GM21515 (cell line): ENCODE results near the gene AMBRA1.

Experiments
- ATAC-seq: cut with Tn5 transposase; IDR thresholded peaks from one replicate; pipeline ENCODE4 v1.9.1; 2021; ENCODE audit not compliant: unreplicated experiment

Gene AMBRA1

GRCh38 chr11:46408407-46408986 lies 185.3 kb downstream of the AMBRA1 start:
- ATAC-seq = no peak

GRCh38 chr11:46407635-46408034 lies 186.2 kb downstream of the AMBRA1 start:
- no peak for ATAC-seq

DNA sequence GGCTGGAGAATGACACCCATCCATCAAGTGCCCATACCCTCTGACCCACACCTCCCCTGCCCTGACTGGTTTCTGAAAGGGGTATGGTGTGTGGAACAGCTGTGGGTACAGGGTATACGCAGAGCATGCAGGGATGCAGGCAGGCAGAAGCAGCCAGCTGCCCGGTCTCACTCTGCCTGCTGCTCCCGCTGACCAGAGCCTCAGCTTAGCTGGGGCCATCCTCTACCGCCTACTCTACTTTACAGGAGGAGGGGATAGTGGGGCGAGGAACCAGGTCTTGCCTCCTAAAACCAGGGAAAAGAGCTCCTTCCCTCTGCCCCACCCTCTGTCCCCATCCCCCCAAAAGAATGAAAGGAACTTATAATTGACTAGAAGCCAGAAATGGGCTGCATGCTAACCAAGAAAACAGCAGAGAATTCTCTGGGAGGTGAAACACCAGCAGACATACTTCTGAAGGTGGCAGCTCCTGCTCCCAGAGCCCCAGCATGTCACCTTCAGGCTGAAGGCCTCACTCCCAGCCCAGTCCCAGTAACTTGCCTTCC lies 189.3 kb downstream of the AMBRA1 start:
- ATAC-seq = no peak

GRCh38 chr11:46402957-46403902 lies 190.6 kb downstream of the AMBRA1 start:
- ATAC-seq = no peak

DNA sequence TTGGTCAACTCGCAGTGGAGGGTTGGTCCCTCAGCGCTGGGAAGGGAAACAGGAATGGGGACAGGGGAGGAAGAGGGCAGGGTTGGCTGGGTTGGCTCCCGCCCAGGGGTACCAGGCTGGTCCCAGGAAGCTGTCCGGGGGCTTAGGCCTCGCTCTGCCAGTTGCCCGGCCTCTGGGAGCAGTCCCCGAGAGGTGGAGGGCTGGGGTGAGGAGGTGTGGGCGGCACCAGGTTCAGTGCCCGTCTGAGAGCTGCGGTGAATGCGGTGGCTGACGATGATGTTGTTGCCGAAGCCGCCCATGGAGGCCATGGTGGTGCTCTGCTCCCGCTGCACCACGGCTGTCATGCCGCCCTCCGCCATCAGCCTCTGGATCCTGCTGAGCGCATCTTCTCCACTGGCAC lies 196.3 kb downstream of the AMBRA1 start:
- no peak for ATAC-seq

GRCh38 chr11:46393759-46394158 lies 200.1 kb downstream of the AMBRA1 start:
- ATAC-seq = no peak

- ATAC-seq = no peak
These were observed 200.6 kb downstream of the AMBRA1 start for GRCh38 chr11:46393231-46393616.

- ATAC-seq = peak; percentile 66
These were observed 201.2 kb downstream of the AMBRA1 start for GRCh38 chr11:46392421-46393230.

- ATAC-seq = no peak
These were observed 202.0 kb downstream of the AMBRA1 start, which contains the start of gene CHRM4 for GRCh38 chr11:46391578-46392420. TSS of gene CHRM4 (minus strand) at chr11:46391776. CDS start at chr11:46386557, 5,219 bp downstream.

GRCh38 chr11:46391186-46391577 lies 202.6 kb downstream of the AMBRA1 start:
- no peak for ATAC-seq

GRCh38 chr11:46390331-46391171 lies 203.3 kb downstream of the AMBRA1 start:
- ATAC-seq = no peak

DNA sequence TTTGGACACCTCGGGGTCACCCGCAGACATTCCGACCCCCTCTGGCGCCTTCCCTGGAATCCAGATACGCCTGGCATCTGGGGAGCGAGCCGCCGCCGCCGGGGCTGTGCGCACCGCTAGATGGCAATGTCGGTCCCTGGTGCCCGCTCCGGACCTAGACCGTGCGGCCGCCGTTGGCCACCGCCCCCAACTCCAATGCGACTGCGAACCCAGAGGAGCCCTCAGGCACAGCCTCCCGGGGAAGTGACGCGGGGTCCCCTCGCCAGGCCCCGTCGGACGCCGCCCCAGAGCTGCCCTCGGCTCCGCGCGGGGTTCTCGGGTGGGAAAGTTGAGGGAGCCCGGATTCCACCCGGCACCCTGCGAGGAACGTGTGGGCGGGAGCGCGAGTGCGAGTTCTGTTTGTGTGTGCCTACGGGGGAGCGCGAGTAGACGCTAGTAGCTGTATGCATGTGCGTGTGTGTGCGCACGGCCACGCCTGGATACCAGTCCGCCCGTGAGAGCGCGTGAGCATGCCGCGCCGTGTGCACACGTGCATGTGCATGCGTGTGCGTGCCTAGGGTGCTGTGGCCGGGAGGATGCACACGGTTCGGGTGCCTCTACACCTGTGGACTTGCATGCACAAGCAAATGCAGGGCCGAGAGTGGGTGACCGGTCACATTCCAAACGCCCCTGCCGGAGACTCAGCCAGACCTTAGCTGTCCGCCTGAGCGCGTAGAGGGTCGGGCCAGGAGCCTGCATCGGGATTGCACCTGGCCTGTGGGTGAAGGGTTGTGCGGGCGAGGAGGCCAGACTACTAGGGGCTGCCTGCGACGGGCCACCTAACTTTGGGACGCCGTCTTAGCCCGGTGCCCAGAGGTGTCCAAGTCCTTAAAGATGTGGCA lies 204.1 kb downstream of the AMBRA1 start:
- ATAC-seq = peak; percentile 45

- ATAC-seq = no peak
These were observed 205.0 kb downstream of the AMBRA1 start for GRCh38 chr11:46388619-46389449.

DNA sequence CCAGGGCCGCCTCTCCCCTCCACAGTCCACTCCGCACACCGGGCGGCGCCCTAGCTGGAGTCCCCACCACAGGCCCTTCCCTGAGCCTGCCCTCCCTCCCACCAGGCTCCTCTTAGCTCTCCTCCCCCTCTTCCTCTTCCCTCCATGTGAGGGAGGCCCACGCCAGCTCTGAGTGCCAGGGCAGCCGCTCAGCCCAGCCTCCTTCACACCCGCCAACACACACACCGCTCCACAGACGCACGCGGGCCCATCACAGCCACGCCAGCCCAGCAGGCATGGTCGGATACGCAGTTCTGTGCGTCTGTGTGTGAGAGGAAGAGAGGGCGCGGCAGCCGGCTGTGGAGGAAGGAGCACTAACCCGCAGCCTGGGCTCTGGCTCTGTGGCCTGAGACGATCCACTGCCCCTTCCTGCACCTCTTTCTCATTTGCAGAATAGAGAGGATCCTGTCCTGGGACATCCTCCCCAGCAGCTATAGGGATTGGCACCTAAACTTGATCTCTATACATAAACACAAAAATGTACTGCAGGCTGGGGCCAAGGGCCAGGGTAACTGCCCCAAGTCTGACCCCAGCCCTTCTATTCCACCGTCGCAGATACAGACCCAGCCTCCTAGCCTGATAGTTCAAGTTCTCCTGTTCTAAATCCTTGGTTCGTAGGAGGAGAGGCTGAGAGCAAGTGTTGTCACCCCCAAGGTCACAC lies 205.8 kb downstream of the AMBRA1 start:
- no peak for ATAC-seq

GRCh38 chr11:46387456-46387855 lies 206.4 kb downstream of the AMBRA1 start:
- no peak for ATAC-seq

GRCh38 chr11:46386674-46387073 lies 207.1 kb downstream of the AMBRA1 start:
- no peak for ATAC-seq

- ATAC-seq = no peak
These were observed 207.7 kb downstream of the AMBRA1 start for GRCh38 chr11:46386005-46386578.
